NCI-H82 treated with DMSO at 0.1 percent for 48 hours (cell line): Measurements from ENCODE around the gene UBE2S.
A peak's percentile ranks its signal among the peaks of the same experiment; 100 is the strongest.
"Not testable (repeated sequence)": the region's sequence is repeated elsewhere in the genome, so short reads cannot be mapped to it uniquely, and the experiment has no call there.

Source experiments
- DNase-seq: peaks from one replicate; lab custom pipeline; 2025; ENCODE audit not compliant: unreplicated experiment; lab: John Stamatoyannopoulos, UW

The UBE2S gene

GRCh38 chr19:55406826-55407549 is 600 bp downstream of the UBE2S start:
- no peak for DNase-seq

DNA sequence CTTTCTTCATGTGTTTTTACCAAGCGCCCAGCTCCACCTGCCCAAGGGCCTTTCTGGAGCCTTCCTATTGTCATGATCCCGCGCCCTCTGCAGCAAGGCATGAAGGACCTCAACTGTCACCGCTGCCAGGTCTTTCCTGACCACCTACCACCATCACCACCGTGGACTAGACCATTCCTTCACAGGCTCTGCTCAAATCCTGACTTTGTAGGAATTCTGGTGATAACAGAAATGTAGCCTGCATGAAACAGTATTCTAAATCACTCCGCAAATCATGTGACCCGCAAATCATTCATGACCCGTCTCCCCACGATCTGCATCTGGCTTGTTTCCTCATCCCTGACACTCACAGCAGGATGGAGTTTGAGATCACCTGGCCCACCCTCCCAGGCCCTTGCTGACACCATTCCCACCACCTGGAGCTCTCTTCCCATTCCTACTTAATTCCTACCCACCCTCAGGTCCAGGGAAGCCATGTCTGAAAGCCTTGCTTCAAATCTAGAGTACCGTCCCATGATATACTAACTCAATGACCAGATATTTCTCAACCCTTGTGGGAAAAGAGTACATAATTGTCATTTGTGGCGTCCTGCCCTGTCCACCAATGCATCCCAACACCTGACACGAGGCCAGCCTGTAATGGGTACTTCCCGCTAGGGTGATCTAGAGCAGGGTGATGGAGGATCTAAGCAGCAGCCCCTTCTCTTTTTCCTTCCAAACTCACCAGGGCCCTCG is 1.3 kb downstream of the UBE2S start:
- no peak for DNase-seq

- DNase-seq: no peak
Measured at GRCh38 chr19:55405638-55406037, 1.9 kb downstream of the UBE2S start.

GRCh38 chr19:55402509-55402908 is 5.1 kb downstream of the UBE2S start:
- no peak for DNase-seq

GRCh38 chr19:55401390-55401789 is 6.2 kb downstream of the UBE2S start:
- DNase-seq: not testable (repeated sequence)

- peak; percentile 81 for DNase-seq
Measured at GRCh38 chr19:55400281-55401087, 7.1 kb downstream of the UBE2S start.

DNA sequence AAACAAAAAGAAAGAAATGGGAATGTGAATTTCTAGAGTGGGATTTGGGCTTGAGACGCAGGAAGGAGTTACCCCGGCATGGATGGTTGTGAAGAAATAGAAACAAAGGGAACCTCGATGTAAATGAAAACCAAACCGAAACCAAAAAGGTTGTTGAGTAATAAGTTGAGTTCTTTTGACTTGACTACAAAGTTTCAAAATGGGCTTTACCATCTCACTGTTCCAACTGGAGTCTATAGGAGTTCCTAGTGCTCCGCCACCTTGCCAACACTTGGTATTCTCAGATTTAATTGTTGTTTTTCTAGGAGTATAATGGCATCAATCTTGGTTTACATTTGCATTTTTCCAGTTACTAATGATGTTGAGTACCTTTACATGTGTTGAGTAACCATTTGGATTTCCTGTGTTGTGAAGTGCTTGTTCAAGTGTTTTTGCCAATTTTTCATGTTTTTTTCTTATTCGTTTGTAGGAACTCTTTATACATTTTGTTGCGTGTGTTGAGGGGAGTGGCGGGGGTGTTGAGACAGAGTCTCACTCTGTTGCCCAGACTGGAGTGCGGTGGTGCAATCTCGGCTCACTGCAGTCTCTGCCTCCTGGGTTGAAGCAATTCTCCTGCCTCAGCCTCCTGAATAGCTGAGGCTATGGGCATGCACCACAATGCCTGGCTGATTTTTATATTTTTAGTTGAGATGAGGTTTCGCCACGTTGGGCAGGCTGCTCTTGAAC is 9.2 kb downstream of the UBE2S start:
- no peak for DNase-seq

GRCh38 chr19:55392820-55393761 is 14.5 kb downstream of the UBE2S start:
- DNase-seq: no peak

- no peak for DNase-seq
Measured at GRCh38 chr19:55391702-55392615, 15.6 kb downstream of the UBE2S start.

- no peak for DNase-seq
Measured at GRCh38 chr19:55391191-55391670, 16.4 kb downstream of the UBE2S start.

DNA sequence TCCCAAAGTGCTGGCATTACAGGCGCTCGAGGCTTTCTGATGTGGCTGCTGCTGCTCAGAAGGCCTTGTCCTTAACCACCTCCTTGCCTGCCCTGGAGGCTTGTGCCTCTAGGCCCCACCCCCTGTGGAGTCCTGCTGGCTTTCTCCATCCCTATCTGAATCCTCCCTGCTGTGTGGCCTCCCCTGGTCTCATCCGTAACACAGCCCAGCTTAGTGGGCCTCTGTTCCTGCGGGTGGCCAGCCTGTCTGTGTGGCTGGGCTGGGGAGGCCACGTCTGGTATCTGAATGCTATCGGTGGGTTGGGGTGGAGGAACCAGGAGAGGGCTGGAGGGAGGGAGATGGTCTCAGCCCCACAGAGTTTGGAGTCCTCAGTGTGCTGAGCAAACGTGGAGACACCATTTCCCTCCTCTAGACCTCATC is 17.1 kb downstream of the UBE2S start:
- DNase-seq: no peak

DNA sequence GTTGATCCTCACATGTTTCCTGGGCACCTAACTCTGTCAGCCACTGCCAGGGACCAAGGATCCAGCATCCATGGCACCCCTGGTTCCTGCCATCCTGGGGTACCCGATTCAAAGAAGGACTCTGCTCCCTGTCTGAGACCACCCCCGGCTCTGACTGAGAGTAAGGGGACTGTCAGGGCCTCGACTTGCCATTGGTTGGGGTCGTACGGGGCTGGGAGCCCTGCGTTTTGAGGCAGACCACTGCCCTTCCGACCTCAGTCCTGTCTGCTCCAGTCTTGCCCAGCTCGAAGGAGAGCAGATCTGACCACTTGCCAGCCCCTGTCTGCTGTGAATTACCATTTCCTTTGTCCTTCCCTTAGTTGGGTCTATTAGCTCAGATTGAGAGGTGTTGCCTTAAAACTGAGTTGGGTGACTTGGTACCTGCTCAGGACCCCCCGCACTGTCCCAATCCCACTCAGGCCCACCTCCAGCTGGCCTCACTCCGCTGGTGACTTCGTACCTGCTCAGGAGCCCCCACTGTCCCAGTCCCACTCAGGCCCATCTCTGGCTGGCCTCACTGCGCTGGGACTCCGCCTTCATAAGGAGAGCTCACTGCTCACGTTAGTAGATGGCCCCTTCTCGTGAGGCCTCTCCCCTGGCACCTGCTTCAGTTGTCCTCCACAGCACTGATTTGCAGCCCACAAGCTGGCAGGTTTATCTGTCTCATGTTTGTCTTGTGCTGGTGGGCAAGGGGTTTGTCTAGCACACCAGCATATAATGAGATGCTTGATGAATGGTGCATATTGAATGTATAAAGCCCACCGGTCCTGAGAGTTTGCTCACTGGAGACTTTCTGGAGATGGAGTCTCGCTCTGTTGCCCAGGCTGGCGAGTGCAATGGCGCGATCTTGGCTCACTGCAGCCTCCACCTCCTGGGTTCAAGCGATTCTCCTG is 17.9 kb downstream of the UBE2S start:
- DNase-seq: no peak

GRCh38 chr19:55387736-55388497 is 19.7 kb downstream of the UBE2S start:
- no peak for DNase-seq

DNA sequence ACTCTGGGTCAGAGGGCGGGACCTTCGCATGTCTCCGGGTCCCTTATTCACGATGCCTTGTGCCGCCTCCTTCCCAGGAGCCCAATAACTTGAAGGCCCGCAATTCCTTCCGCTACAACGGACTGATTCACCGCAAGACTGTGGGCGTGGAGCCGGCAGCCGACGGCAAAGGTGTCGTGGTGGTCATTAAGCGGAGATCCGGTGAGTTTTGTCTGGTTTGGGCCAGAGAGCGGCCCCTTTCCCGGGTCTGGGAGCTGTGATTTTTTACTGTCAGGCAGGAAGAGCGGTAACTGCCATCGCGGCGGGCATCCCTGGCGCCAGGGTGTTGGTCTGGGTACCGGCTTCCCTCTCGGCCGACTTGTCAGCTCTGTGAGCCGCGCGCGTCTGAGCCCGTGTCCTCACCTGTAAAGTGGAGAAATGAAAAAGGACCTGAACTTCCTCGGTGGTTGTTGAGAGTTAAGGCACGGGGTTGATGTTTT is 21.1 kb downstream of the UBE2S start:
- no peak for DNase-seq

GRCh38 chr19:55385724-55386492 is 21.7 kb downstream of the UBE2S start, which contains the start of gene RPL28:
TSS of gene RPL28 (plus strand) at chr19:55385932. CDS start at chr19:55386358, 426 bp downstream.
- peak; percentile 92 for DNase-seq
